ENCODE data around the gene CTDP1.

The CTDP1 gene

GRCh38 chr18:79800371-79801180, 121.0 kb downstream of the CTDP1 start:
- DNase-seq: no peak

- no peak for DNase-seq
These were observed 121.6 kb downstream of the CTDP1 start for GRCh38 chr18:79801217-79801616.

- no peak for DNase-seq
These were observed 122.0 kb downstream of the CTDP1 start for GRCh38 chr18:79801641-79802040.

- DNase-seq: no peak
These were observed 122.7 kb downstream of the CTDP1 start for GRCh38 chr18:79802298-79802697.

- DNase-seq: no peak
These were observed 124.0 kb downstream of the CTDP1 start for GRCh38 chr18:79803611-79804051.

Measured in CD4-positive, alpha-beta T cell treated with Interleukin-21 for 1 hour (primary cell).